Measurements from ENCODE around the gene NFAM1.

The NFAM1 gene

GRCh38 chr22:42450862-42451261 lies 18.7 kb upstream of the NFAM1 start:
- Mint-ChIP-seq H3K4me1 (ENCODE audit: low read depth) (no peaks in the 10 kb centered on the region), H3K27me3 (ENCODE audit: low read depth) (peaks cover 5% of the 10 kb centered on the region), H3K9me3 (no peaks in the 10 kb centered on the region), H3K27ac (no peak overlapping the region), H3K4me3 (no peak overlapping the region), H3K36me3 (ENCODE audit: low read depth) (no peaks in the 10 kb centered on the region)
- DNase-seq (ENCODE audit: low spot score), result no peak

DNA sequence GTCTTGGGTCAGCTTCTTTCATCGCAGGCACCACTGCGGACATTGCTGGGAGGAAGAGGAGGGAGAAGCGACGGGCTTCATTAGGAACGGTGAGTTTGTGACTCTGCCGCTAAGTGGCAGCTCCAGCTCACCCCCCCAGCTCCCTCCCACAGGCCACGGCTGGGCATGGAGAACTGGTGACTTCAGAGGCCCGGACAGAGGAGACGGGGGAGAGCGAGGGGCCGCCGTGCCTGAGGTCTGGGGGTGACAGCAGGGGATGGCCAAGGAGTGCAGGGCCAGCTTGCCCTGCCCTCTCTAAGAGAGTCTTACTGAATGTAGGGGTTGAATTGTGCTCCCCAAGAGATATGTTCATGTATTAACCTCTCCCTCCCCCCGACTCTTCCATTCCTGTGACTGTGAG lies 13.9 kb upstream of the NFAM1 start:
- peaks cover 15% of the 10 kb centered on the region for H3K4me1 Mint-ChIP-seq (ENCODE audit: low read depth)
- H3K27me3 Mint-ChIP-seq (ENCODE audit: low read depth), result peaks cover 2% of the 10 kb centered on the region
- H3K36me3 Mint-ChIP-seq (ENCODE audit: low read depth), result no peaks in the 10 kb centered on the region
- DNase-seq (ENCODE audit: low spot score), result no peak
- H3K9me3 Mint-ChIP-seq, result no peaks in the 10 kb centered on the region
- no peak overlapping the region for H3K27ac Mint-ChIP-seq
- no peak overlapping the region for H3K4me3 Mint-ChIP-seq

DNA sequence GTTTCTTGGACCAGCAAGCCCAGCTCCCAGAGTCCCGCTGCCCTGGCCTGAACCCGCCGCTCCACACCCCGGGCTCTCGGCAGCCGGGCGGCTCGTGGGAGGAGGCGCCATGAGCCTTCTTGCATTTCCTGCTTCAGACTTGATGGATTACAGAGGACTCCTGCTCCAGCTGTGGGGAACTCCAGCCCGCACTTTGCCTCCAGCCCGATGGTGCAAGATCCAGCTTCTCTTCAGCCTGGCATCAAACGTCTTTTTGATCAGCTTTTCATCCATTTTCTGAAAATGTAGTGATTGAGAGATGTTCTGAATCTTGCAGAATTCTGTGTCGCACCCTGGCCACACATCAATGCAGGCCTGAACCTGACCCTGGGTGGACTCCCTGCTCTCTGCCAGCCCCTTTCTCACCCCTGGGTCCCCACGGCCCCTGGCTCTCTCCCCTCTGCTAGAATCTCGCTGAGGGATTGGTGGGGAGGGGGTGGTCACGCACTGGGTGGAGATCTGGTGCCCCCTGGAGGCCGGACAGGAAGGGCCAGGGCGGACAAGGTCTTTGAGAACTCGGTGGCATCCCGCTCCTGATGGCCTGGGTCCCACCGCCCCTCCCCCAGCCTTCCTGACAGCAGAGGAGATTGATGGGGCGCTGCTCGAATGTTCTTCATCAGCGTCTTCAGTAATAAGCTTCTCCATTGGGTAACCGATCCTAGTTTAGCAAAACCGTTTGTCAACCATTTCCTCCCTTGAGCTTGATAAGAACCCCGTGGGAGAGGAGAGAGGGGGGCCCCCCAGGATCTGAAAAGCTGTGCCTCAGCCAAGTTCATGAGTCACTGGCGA lies 12.1 kb upstream of the NFAM1 start:
- no peaks in the 10 kb centered on the region for H3K36me3 Mint-ChIP-seq (ENCODE audit: low read depth)
- H3K9me3 Mint-ChIP-seq, result no peaks in the 10 kb centered on the region
- peak; percentile 77 for DNase-seq (ENCODE audit: low spot score)
- no peaks in the 10 kb centered on the region for H3K27me3 Mint-ChIP-seq (ENCODE audit: low read depth)
- H3K27ac Mint-ChIP-seq, result peak overlapping the region; percentile 85
- peak overlapping the region; percentile 67 for H3K4me3 Mint-ChIP-seq
- H3K4me1 Mint-ChIP-seq (ENCODE audit: low read depth), result peaks cover 22% of the 10 kb centered on the region

DNA sequence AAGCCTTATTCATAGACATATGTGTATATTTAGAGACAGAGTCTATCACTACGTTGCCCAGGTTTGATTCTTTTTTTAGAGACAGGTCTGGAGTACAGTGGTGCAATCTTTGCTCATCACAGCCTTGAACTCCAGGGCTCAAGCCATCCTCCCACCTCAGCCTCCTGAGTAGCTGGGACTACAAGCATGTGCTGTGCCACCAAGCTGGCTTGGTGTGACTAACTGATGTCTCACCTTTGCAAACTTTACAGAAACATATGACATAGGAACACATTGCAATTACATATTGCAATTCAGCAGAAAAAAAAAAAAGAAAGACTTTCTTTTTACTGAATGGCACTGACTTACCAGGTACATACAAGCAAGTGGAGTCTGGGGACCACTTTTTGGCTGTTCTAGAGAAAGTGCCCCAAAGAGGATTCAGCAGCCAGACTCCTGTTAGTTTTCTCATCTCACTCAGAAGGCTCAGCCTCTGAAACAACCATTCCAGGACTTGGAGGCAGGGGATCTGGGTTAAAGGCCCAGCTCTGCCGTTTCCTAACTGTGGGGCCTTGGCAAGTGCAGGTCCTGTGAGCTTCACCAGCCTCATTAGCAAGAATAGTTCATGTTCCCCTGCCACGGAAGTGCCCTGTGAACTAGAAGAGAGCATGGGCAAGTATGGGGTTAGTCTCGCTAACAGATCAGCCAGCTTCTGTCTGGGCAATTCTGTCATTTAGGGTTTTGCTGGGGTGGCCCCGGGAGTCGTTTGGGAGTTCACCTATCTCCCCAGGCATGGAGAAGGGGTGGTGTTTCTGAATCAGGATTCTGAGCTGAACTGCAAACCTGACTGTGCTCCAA lies 11.3 kb upstream of the NFAM1 start:
- Mint-ChIP-seq H3K9me3 (no peaks in the 10 kb centered on the region), H3K27ac (peak overlapping the region; percentile 73), H3K4me1 (ENCODE audit: low read depth) (peaks cover 27% of the 10 kb centered on the region), H3K27me3 (ENCODE audit: low read depth) (no peaks in the 10 kb centered on the region), H3K36me3 (ENCODE audit: low read depth) (no peaks in the 10 kb centered on the region), H3K4me3 (peak overlapping the region; percentile 67)
- no peak for DNase-seq (ENCODE audit: low spot score)

DNA sequence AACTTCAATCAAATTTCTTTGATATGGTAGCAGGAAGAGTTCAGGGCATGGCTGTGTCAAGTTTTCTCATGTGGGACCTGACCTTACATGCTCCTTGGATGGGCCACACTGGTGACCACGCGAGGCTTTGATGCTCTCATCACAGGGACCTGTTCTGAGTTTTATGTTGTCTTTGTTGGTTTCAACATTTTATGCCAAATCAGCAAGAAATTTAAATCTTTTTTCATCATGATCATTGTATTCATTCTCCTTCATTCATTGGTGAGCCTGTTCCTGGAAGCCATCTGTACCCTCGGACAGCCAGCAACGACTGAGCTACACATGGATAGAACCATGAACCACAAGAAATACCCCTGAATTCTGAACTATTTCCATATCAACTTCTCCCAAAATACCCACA lies 10.5 kb upstream of the NFAM1 start:
- Mint-ChIP-seq H3K27ac (no peak overlapping the region), H3K27me3 (ENCODE audit: low read depth) (no peaks in the 10 kb centered on the region), H3K36me3 (ENCODE audit: low read depth) (no peaks in the 10 kb centered on the region), H3K4me3 (no peak overlapping the region), H3K4me1 (ENCODE audit: low read depth) (peaks cover 27% of the 10 kb centered on the region), H3K9me3 (no peaks in the 10 kb centered on the region)
- DNase-seq (ENCODE audit: low spot score), result no peak

- no peaks in the 10 kb centered on the region for H3K36me3 Mint-ChIP-seq (ENCODE audit: low read depth)
- H3K4me3 Mint-ChIP-seq, result no peak overlapping the region
- DNase-seq (ENCODE audit: low spot score), result no peak
- H3K4me1 Mint-ChIP-seq (ENCODE audit: low read depth), result peaks cover 31% of the 10 kb centered on the region
- no peak overlapping the region for H3K27ac Mint-ChIP-seq
- no peaks in the 10 kb centered on the region for H3K9me3 Mint-ChIP-seq
- no peaks in the 10 kb centered on the region for H3K27me3 Mint-ChIP-seq (ENCODE audit: low read depth)
Observed at GRCh38 chr22:42440728-42441127, 8.5 kb upstream of the NFAM1 start.

- Mint-ChIP-seq H3K36me3 (ENCODE audit: low read depth) (no peaks in the 10 kb centered on the region), H3K9me3 (no peaks in the 10 kb centered on the region), H3K27ac (peak overlapping the region; percentile 67), H3K4me1 (ENCODE audit: low read depth) (peaks cover 31% of the 10 kb centered on the region), H3K4me3 (peak overlapping the region; percentile 39), H3K27me3 (ENCODE audit: low read depth) (no peaks in the 10 kb centered on the region)
- no peak for DNase-seq (ENCODE audit: low spot score)
Observed at GRCh38 chr22:42439821-42440674, 7.8 kb upstream of the NFAM1 start.

DNA sequence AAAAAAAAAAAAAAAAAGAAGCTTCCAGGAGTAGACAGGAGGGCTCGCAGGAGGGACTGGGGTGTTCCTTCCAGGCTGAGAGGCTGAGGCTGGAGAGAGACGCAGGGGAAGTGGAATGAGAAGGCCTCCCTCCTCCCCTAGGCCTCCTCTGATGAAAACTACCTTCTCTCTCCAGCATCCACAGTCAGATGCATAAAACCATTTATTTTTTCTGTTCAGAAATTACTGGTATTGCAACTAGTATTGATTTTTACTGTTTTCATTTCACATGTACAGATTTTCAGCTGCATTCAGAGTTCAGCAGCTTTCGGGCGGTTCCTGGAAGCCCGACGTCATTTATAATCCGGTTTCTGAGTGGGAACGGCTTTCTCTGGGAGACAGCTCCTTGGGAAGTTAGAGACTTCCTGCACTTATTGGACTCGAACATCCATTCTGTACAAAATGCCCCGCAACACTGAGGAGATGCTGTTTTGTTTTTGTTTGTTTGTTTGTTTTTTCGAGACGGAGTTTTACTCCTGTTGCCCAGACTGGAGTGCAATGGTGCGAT lies 6.9 kb upstream of the NFAM1 start:
- H3K27ac Mint-ChIP-seq, result peak overlapping the region; percentile 24

DNA sequence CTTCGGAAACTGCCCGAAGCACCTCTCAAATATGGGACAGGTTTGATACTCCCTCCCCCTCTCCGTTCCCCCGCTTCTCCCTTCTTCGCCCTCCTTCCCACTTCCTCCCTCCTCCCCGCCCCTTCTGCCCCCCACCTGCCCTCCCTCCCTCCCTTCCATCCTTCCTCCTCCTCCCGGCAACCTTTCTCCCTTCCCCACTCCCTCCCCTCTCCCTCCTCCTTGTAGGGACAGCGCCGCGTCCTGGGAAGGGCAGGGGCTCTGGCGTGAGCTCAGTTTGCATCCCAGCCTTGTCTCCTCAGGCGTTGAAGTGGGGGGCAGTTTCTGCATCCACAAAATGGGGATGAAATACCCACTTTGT lies 6.1 kb upstream of the NFAM1 start:
- peaks cover 18% of the 10 kb centered on the region for H3K4me1 Mint-ChIP-seq (ENCODE audit: low read depth)
- peak overlapping the region; percentile 85 for H3K4me3 Mint-ChIP-seq
- no peaks in the 10 kb centered on the region for H3K9me3 Mint-ChIP-seq
- no peaks in the 10 kb centered on the region for H3K36me3 Mint-ChIP-seq (ENCODE audit: low read depth)
- H3K27ac Mint-ChIP-seq, result no peak overlapping the region
- DNase-seq (ENCODE audit: low spot score), result no peak
- H3K27me3 Mint-ChIP-seq (ENCODE audit: low read depth), result peaks cover 7% of the 10 kb centered on the region

More for the DNA sequence above, 6.9 kb upstream of the NFAM1 start:
- Mint-ChIP-seq H3K4me3 (peak overlapping the region; percentile 34), H3K9me3 (no peaks in the 10 kb centered on the region), H3K27me3 (ENCODE audit: low read depth) (no peaks in the 10 kb centered on the region), H3K4me1 (ENCODE audit: low read depth) (peaks cover 23% of the 10 kb centered on the region), H3K36me3 (ENCODE audit: low read depth) (no peaks in the 10 kb centered on the region)
- DNase-seq (ENCODE audit: low spot score), result no peak

- no peaks in the 10 kb centered on the region for H3K9me3 Mint-ChIP-seq
- peaks cover 16% of the 10 kb centered on the region for H3K4me1 Mint-ChIP-seq (ENCODE audit: low read depth)
- peak; percentile 69 for DNase-seq (ENCODE audit: low spot score)
- peak overlapping the region; percentile 60 for H3K27ac Mint-ChIP-seq
- no peaks in the 10 kb centered on the region for H3K36me3 Mint-ChIP-seq (ENCODE audit: low read depth)
- H3K27me3 Mint-ChIP-seq (ENCODE audit: low read depth), result peaks cover 13% of the 10 kb centered on the region
- H3K4me3 Mint-ChIP-seq, result peak overlapping the region; percentile 85
Observed at GRCh38 chr22:42437488-42438292, 5.5 kb upstream of the NFAM1 start.

DNA sequence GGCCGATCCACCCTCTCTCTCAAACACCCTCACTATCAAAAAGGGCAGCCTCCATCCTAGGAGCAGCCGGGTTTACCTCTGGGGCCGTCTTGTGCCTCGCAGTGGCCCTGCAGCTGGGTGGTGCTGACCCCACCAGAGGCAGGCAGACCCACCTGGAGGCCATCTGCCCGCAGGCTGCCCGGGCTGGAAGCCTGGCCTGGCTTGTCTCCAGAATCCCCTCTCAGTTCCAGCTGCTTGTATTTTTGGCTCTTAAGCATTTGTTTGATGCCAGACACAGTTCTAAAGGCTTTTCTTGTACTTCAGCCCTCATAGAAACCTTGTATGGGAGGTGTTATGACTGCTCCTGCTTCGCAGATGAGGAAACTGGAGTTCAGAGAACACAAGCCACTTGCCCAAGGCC lies 4.2 kb upstream of the NFAM1 start:
- no peak for DNase-seq (ENCODE audit: low spot score)
- H3K9me3 Mint-ChIP-seq, result no peaks in the 10 kb centered on the region
- H3K4me3 Mint-ChIP-seq, result no peak overlapping the region
- H3K27ac Mint-ChIP-seq, result no peak overlapping the region
- no peaks in the 10 kb centered on the region for H3K36me3 Mint-ChIP-seq (ENCODE audit: low read depth)
- peaks cover 16% of the 10 kb centered on the region for H3K4me1 Mint-ChIP-seq (ENCODE audit: low read depth)
- H3K27me3 Mint-ChIP-seq (ENCODE audit: low read depth), result peaks cover 17% of the 10 kb centered on the region

DNA sequence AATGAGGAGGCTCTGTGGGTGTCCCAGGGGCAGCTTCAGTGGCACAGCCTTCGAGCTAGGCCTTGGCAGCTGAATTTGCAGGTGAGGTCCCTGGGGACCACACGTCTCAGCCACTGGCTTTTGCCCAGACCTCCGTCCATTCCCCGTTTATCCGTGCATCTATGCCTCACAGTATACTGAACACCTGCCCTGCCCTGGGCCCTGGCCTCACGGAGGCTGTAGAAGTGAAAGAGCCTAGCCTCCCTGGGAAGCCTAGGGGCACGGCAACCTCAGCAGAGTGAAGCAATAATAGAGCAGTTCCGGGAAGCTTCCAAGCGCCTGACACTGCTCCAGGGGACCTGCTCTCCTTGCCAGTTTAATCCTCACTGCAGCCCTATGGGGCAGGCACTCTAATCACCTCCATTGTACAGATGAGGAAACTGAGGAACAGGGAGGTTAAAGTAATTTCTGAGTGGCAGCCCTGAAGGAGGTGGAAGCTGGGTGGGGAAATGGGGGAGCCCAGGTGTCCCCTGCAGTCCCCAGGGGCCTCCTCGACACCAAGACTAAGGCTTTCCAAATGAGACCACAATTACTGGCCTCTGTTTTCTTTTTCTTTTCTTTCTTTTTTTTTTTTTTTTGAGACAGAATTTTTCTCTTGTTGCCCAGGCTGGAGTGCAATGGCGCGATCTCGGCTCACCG lies 2.7 kb upstream of the NFAM1 start:
- H3K4me1 Mint-ChIP-seq (ENCODE audit: low read depth), result peaks cover 13% of the 10 kb centered on the region
- H3K27ac Mint-ChIP-seq, result no peak overlapping the region
- no peak for DNase-seq (ENCODE audit: low spot score)
- peaks cover 24% of the 10 kb centered on the region for H3K27me3 Mint-ChIP-seq (ENCODE audit: low read depth)
- no peaks in the 10 kb centered on the region for H3K9me3 Mint-ChIP-seq
- no peak overlapping the region for H3K4me3 Mint-ChIP-seq
- H3K36me3 Mint-ChIP-seq (ENCODE audit: low read depth), result no peaks in the 10 kb centered on the region
